PFSK-1 (cell line): Measurements from ENCODE around the gene AFM.

Experiments
- FOXP2 ChIP-seq: optimal IDR thresholded peaks from 2 replicates; pipeline ENCODE3; 2011; ENCODE audit warnings: borderline replicate concordance, control low read depth, inconsistent platforms; ENCODE audit not compliant: insufficient read depth; ENCODE audit errors: extremely low read length, extremely low read depth
- POLR2AphosphoS5 ChIP-seq: IDR thresholded peaks from 2 replicates; pipeline ENCODE4 v1.6.1; 2012; ENCODE audit warnings: low read depth, mild to moderate bottlenecking, control low read depth, low read length, moderate library complexity
- SIN3A ChIP-seq: IDR thresholded peaks from 2 replicates; pipeline ENCODE4 v1.6.1; 2012; ENCODE audit warnings: mild to moderate bottlenecking, low read length, moderate library complexity, borderline replicate concordance; ENCODE audit not compliant: insufficient read depth
- TAF1 ChIP-seq: IDR thresholded peaks from 2 replicates; pipeline ENCODE4 v1.6.1; 2012; ENCODE audit warnings: low read length, control low read depth, borderline replicate concordance; ENCODE audit not compliant: insufficient read depth
- TF ChIP-seq, protein P1 (sequence below), 2 experiments: IDR thresholded peaks; 2 replicates each; pipeline versions ENCODE4 v1.6.1 to v1.8.0; 2011 to 2012; ENCODE audit warnings: low read depth in 2 of 2, low read length in 2 of 2, control low read depth in 1 of 2, inconsistent platforms in 1 of 2, mild to moderate bottlenecking in 1 of 2, moderate library complexity in 1 of 2; ENCODE audit not compliant: insufficient read depth in 1 of 2

The AFM gene

DNA sequence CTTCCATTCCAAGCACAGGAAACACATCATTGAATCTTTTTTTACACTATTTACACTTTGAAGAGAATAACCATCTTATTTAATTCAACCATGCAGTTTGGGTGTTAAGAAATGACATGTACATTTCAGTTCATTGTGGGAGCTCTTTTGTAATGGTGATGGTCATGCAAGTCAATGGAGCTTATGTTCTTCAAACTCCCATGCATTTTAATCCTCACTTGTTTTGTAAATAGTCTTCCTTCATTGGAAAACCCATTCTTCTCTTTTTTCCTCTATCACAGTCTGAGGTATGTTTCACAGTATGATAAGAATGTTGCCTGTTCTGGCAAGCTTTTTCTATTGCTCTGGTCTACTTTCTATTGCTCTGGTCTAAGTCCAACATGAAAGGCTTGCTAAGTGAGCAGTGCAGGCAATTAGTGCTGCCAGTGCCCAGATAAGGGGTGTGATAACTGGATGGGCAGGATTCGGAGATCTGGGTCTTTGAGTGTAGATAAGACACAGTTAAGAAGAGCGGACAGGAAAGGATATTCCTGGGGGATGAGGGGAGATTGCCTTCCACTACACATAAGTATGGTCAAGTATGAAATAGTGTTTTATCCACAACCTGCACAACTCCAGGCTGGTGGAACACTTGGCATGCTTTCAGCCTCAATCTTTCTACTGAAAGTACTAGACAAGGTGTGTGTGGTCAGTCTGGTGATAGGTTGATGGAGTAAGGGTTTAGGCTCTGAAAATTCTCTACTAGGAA lies 28.4 kb upstream of the AFM start:
- TF ChIP-seq SIN3A: no peak
- TF ChIP-seq FOXP2: no peak
- TF ChIP-seq TAF1: no peak
- no peak for TF ChIP-seq POLR2AphosphoS5
- TF ChIP-seq, protein P1, sequence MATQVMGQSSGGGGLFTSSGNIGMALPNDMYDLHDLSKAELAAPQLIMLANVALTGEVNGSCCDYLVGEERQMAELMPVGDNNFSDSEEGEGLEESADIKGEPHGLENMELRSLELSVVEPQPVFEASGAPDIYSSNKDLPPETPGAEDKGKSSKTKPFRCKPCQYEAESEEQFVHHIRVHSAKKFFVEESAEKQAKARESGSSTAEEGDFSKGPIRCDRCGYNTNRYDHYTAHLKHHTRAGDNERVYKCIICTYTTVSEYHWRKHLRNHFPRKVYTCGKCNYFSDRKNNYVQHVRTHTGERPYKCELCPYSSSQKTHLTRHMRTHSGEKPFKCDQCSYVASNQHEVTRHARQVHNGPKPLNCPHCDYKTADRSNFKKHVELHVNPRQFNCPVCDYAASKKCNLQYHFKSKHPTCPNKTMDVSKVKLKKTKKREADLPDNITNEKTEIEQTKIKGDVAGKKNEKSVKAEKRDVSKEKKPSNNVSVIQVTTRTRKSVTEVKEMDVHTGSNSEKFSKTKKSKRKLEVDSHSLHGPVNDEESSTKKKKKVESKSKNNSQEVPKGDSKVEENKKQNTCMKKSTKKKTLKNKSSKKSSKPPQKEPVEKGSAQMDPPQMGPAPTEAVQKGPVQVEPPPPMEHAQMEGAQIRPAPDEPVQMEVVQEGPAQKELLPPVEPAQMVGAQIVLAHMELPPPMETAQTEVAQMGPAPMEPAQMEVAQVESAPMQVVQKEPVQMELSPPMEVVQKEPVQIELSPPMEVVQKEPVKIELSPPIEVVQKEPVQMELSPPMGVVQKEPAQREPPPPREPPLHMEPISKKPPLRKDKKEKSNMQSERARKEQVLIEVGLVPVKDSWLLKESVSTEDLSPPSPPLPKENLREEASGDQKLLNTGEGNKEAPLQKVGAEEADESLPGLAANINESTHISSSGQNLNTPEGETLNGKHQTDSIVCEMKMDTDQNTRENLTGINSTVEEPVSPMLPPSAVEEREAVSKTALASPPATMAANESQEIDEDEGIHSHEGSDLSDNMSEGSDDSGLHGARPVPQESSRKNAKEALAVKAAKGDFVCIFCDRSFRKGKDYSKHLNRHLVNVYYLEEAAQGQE (IDR thresholded peaks at IDR 0.05; ENCODE audit: insufficient read depth in 1 of 2, low read depth in 2 of 2, low read length in 2 of 2): no peak

DNA sequence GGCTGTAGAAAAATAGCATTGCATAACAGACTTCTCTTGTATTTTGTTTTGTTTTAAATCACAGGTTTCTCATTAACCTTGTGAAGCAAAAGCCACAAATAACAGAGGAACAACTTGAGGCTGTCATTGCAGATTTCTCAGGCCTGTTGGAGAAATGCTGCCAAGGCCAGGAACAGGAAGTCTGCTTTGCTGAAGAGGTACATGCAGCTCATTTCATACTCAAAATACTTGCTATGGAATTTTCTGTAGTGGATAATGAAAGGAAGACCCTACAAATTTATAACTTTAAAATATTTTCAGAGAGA lies 27.9 kb upstream of the AFM start:
- TF ChIP-seq, protein P1 (IDR thresholded peaks at IDR 0.05; ENCODE audit: insufficient read depth in 1 of 2, low read depth in 2 of 2, low read length in 2 of 2): no peak
- TF ChIP-seq FOXP2 (no peak), SIN3A (no peak), TAF1 (no peak), POLR2AphosphoS5 (no peak)

DNA sequence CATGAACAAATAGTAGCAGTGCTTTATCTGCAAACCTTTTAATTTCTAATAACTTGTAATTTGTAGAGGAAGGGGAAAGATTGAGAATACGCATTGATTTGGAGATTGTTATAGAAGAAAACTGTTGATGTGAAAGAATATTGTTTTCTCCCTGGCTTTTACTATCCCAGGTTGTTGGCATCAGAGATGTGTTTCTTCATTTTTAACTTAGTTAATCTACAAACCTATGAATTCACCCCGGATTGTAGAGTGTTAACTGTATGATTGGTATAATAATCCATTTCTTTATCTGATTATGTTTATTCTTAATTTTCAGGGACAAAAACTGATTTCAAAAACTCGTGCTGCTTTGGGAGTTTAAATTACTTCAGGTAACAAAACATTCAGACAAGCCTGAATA lies 26.6 kb upstream of the AFM start:
- TF ChIP-seq, protein P1 (IDR thresholded peaks at IDR 0.05; ENCODE audit: insufficient read depth in 1 of 2, low read depth in 2 of 2, low read length in 2 of 2): no peak
- TF ChIP-seq SIN3A: no peak
- TF ChIP-seq POLR2AphosphoS5: no peak

- TF ChIP-seq TAF1: no peak
- no peak for TF ChIP-seq SIN3A
- TF ChIP-seq FOXP2: no peak
- TF ChIP-seq, protein P1 (IDR thresholded peaks at IDR 0.05; ENCODE audit: insufficient read depth in 1 of 2, low read depth in 2 of 2, low read length in 2 of 2): no peak
- TF ChIP-seq POLR2AphosphoS5: no peak
Measured at GRCh38 chr4:73456177-73457022, 25.1 kb upstream of the AFM start.
